Measurements from ENCODE around the gene MXRA7. TPM values are rescaled to one million over a fixed set of nuclear protein-coding genes. Genes with fewer than 3 reads are reported as not detected.

Gene MXRA7
- total and polyA plus RNA-seq, 2 donors (not counting 1 experiment from before 2014, with no cell fraction given): 5.5 to 16.1 TPM

DNA sequence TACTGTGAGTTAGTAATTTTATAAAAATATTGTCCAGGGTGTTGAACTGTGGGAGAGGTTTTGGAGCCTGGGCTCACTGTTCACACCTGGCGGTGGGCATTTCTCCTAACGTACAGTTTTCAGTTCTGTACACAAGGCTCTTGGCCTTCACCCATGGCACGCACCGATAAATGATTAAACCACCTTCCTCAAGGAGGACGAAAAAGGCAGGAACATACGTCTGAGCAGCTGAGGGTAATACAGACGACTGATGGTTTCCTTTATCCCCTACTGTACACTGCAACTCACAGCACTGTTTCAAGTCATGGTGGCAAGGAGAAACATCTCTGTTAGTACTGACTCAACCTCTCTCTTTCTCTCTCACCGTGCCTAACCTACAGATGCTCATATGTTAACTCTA lies 65.8 kb downstream of the MXRA7 start:
- intact Hi-C loops (cut with micrococcal nuclease): no loop called here
- DNase-seq (no peak), ATAC-seq (ENCODE audit: low read depth) (no peak)
- no peaks in the 10 kb centered on the region for H4K20me1 ChIP-seq (ENCODE audit: control insufficient read depth, insufficient read depth, low read length, poor library complexity, severe bottlenecking)
- H3K9me3 ChIP-seq (ENCODE audit: control extremely low read depth in 1 of 3, control insufficient read depth in 2 of 3, insufficient read depth in 1 of 3, low read length in 2 of 3): peaks cover 4 to 18% (median 5%) of the 10 kb centered on the region in 3 donors
- Mint-ChIP-seq H3K4me3 (no peak overlapping the region), H3K4me1 (no peaks in the 10 kb centered on the region), H3K9me3 (ENCODE audit: insufficient read depth) (peaks cover 3% of the 10 kb centered on the region), H3K27ac (no peak overlapping the region), H3K27me3 (peaks cover 28% of the 10 kb centered on the region)
- H3K27ac ChIP-seq (ENCODE audit: low read length in 2 of 2): no peak overlapping the region
- H3K4me3 ChIP-seq (ENCODE audit: control extremely low read depth in 1 of 5, extremely low read depth in 1 of 5, insufficient read depth in 1 of 5, low read depth in 2 of 5, low read length in 4 of 5): no peak overlapping the region
- H3K36me3 ChIP-seq (replicated peaks in 1 of 2; ENCODE audit: control extremely low read depth in 1 of 2, control insufficient read depth in 1 of 2, extremely low read depth in 1 of 2, insufficient read depth in 2 of 2, low read length in 1 of 2): no peaks in the 10 kb centered on the region
- POLR2A ChIA-PET: no interaction called here
- H3K4me1 ChIP-seq (ENCODE audit: control insufficient read depth in 2 of 2, insufficient read depth in 2 of 2, low read length in 2 of 2): no peaks in the 10 kb centered on the region
- TF ChIP-seq, protein P1, sequence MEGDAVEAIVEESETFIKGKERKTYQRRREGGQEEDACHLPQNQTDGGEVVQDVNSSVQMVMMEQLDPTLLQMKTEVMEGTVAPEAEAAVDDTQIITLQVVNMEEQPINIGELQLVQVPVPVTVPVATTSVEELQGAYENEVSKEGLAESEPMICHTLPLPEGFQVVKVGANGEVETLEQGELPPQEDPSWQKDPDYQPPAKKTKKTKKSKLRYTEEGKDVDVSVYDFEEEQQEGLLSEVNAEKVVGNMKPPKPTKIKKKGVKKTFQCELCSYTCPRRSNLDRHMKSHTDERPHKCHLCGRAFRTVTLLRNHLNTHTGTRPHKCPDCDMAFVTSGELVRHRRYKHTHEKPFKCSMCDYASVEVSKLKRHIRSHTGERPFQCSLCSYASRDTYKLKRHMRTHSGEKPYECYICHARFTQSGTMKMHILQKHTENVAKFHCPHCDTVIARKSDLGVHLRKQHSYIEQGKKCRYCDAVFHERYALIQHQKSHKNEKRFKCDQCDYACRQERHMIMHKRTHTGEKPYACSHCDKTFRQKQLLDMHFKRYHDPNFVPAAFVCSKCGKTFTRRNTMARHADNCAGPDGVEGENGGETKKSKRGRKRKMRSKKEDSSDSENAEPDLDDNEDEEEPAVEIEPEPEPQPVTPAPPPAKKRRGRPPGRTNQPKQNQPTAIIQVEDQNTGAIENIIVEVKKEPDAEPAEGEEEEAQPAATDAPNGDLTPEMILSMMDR (IDR thresholded peaks at IDR 0.05): no peak
- no peak for TF ChIP-seq EZH2 (IDR thresholded peaks at IDR 0.05; ENCODE audit: borderline replicate concordance, insufficient read depth, low read depth, low read length, poor library complexity, severe bottlenecking)
- CTCF ChIA-PET: no interaction called here
- no peak overlapping the region for H2AFZ ChIP-seq (ENCODE audit: insufficient read depth, low read depth, low read length, poor library complexity, severe bottlenecking)
- H3K4me2 ChIP-seq (replicated peaks; ENCODE audit: low read depth, low read length, poor library complexity, severe bottlenecking): no peak overlapping the region
- H3K27me3 ChIP-seq (replicated peaks in 1 of 4; ENCODE audit: control extremely low read depth in 1 of 4, control insufficient read depth in 3 of 4, insufficient read depth in 4 of 4, low read length in 3 of 4): peaks cover 0 to 18% (median 7%) of the 10 kb centered on the region in 4 experiments
- WGBS (ENCODE audit: insufficient coverage): 90% methylated on average over 7 of the region's 8 CpGs
- H3K79me2 ChIP-seq (ENCODE audit: control insufficient read depth, insufficient read depth, low read length): no peaks in the 10 kb centered on the region
- no peak overlapping the region for H3K9ac ChIP-seq (ENCODE audit: low read length)

DNA sequence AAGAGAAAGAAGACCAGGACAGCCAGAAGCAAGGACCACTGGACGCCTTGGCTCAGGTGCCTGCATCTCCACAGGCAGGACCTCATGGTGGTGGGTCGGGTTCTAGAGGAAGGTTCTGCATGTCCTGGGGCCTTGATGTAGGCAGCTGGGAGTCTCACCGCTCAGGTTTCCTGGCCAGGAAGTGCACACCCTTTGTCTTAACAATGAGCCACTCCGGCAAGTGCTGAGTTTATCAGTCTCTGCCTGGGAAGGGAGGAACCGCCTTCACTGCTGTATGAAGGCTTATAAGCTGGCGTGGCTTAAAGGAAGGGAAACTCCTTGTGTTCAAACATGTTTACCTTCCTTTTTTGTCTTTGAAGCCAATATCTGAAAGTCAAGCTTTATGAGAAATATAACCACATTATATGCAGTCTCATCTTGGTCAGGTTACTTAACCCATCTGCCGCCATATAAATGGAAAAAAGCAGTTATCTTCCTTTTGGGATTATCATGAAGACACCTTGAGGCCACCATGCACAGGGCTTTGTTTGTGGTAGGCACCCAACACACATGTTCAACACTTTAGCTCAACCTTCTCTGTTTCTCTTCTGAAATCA lies 67.1 kb downstream of the MXRA7 start, which contains the start of gene ST6GALNAC1:
Gene ST6GALNAC1, minus strand, starts transcription at position 205 of the 596 bp plus-strand sequence. Its CDS starts 119 bp downstream, at position 86.
- Histone ChIP-seq H3K79me2 (ENCODE audit: control insufficient read depth, insufficient read depth, low read length) (no peaks in the 10 kb centered on the region), H3K27ac (ENCODE audit: low read length in 2 of 2) (no peak within 1 kb of the TSS), H3K4me1 (ENCODE audit: control insufficient read depth in 2 of 2, insufficient read depth in 2 of 2, low read length in 2 of 2) (no peaks in the 10 kb centered on the region), H3K36me3 (replicated peaks in 1 of 2; ENCODE audit: control extremely low read depth in 1 of 2, control insufficient read depth in 1 of 2, extremely low read depth in 1 of 2, insufficient read depth in 2 of 2, low read length in 1 of 2) (no peaks in the 10 kb centered on the region), H3K4me2 (replicated peaks; ENCODE audit: low read depth, low read length, poor library complexity, severe bottlenecking) (no peak within 1 kb of the TSS), H4K20me1 (ENCODE audit: control insufficient read depth, insufficient read depth, low read length, poor library complexity, severe bottlenecking) (no peaks in the 10 kb centered on the region), H3K27me3 (replicated peaks in 1 of 4; ENCODE audit: control extremely low read depth in 1 of 4, control insufficient read depth in 3 of 4, insufficient read depth in 4 of 4, low read length in 3 of 4) (peaks cover 0 to 20% (median 7%) of the 10 kb centered on the region in 4 experiments), H2AFZ (ENCODE audit: insufficient read depth, low read depth, low read length, poor library complexity, severe bottlenecking) (no peak within 1 kb of the TSS), H3K4me3 (ENCODE audit: control extremely low read depth in 1 of 5, extremely low read depth in 1 of 5, insufficient read depth in 1 of 5, low read depth in 2 of 5, low read length in 4 of 5) (no peak within 1 kb of the TSS), H3K9ac (ENCODE audit: low read length) (no peak within 1 kb of the TSS), H3K9me3 (ENCODE audit: control extremely low read depth in 1 of 3, control insufficient read depth in 2 of 3, insufficient read depth in 1 of 3, low read length in 2 of 3) (peaks cover 4 to 18% (median 5%) of the 10 kb centered on the region in 3 donors)
- H3K27me3 Mint-ChIP-seq: peaks cover 27% of the 10 kb centered on the region
- no peak within 1 kb of the TSS for H3K27ac Mint-ChIP-seq
- no peak for ATAC-seq (ENCODE audit: low read depth)
- H3K4me3 Mint-ChIP-seq: no peak within 1 kb of the TSS
- DNase-seq: no peak
- ChIA-PET POLR2A (no interaction called here), CTCF (no interaction called here)
- intact Hi-C loops (cut with micrococcal nuclease): no loop called here
- 85% methylated on average over 4 of the region's 7 CpGs for WGBS (ENCODE audit: insufficient coverage)
- TF ChIP-seq, protein P1 (IDR thresholded peaks at IDR 0.05): no peak
- TF ChIP-seq EZH2 (IDR thresholded peaks at IDR 0.05; ENCODE audit: borderline replicate concordance, insufficient read depth, low read depth, low read length, poor library complexity, severe bottlenecking): no peak
- H3K4me1 Mint-ChIP-seq: no peaks in the 10 kb centered on the region
- H3K9me3 Mint-ChIP-seq (ENCODE audit: insufficient read depth): peaks cover 3% of the 10 kb centered on the region

Data from B cell (primary cell).